ENCODE data around the gene HYAL1.

Gene HYAL1

GRCh38 chr3:50296721-50297383, 6.5 kb downstream of the HYAL1 start:
- no peak for TF ChIP-seq CTCF (IDR thresholded peaks at IDR 0.05; ENCODE audit: low read depth, low read length)
- H3K4me3 ChIP-seq (ENCODE audit: low read depth, low read length), result no peak overlapping the region

GRCh38 chr3:50295553-50296431, 7.6 kb downstream of the HYAL1 start:
- H3K4me3 ChIP-seq (ENCODE audit: low read depth, low read length), result no peak overlapping the region
- no peak for TF ChIP-seq CTCF (IDR thresholded peaks at IDR 0.05; ENCODE audit: low read depth, low read length)

GRCh38 chr3:50294492-50295403, 8.6 kb downstream of the HYAL1 start:
- H3K4me3 ChIP-seq (ENCODE audit: low read depth, low read length), result no peak overlapping the region
- no peak for TF ChIP-seq CTCF (IDR thresholded peaks at IDR 0.05; ENCODE audit: low read depth, low read length)

GRCh38 chr3:50294089-50294488, 9.3 kb downstream of the HYAL1 start:
- no peak overlapping the region for H3K4me3 ChIP-seq (ENCODE audit: low read depth, low read length)
- TF ChIP-seq CTCF (IDR thresholded peaks at IDR 0.05; ENCODE audit: low read depth, low read length), result no peak

GRCh38 chr3:50293079-50293801, 10.1 kb downstream of the HYAL1 start:
- no peak overlapping the region for H3K4me3 ChIP-seq (ENCODE audit: low read depth, low read length)
- TF ChIP-seq CTCF (IDR thresholded peaks at IDR 0.05; ENCODE audit: low read depth, low read length), result no peak

GRCh38 chr3:50292159-50293078, 11.0 kb downstream of the HYAL1 start, which contains the start of gene IFRD2:
Gene IFRD2 (minus strand): TSS chr3:50292429. CDS start chr3:50292274, 155 bp downstream.
- no peak for TF ChIP-seq CTCF (IDR thresholded peaks at IDR 0.05; ENCODE audit: low read depth, low read length)
- H3K4me3 ChIP-seq (ENCODE audit: low read depth, low read length), result peak within 1 kb of the TSS; percentile 90

Measured in WI38 (cell line).